ENCODE data around the gene CST7.
"Not testable (repeated sequence)": the region's sequence is repeated elsewhere in the genome, so short reads cannot be mapped to it uniquely, and the experiment has no call there.

The CST7 gene

GRCh38 chr20:25000268-25000801 lies 51.3 kb downstream of the CST7 start:
- H3K36me3 Mint-ChIP-seq (ENCODE audit: low read depth) = peaks cover 6% of the 10 kb centered on the region
- peak; percentile 61 for ATAC-seq
- peak overlapping the region; percentile 23 for H3K27ac Mint-ChIP-seq

DNA sequence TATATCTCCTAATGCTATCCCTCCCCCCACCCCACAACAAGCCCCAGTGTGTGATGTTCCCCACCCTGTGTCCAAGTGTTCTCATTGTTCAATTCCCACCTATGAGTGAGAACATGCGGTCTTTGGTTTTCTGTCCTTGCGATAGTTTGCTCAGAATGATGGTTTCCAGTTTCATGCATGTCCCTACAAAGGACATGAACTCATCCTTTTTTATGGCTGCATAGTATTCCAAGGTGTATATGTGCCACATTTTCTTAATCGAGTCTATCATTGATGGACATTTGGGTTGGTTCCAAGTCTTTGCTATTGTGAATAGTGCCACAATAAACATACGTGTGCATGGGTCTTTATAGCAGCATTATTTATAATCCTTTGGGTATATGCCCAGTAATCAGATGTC lies 52.3 kb downstream of the CST7 start:
- not testable (repeated sequence) for H3K36me3 Mint-ChIP-seq (ENCODE audit: low read depth); H3K9me3 Mint-ChIP-seq; H3K27me3 Mint-ChIP-seq; DNase-seq; ATAC-seq; H3K27ac Mint-ChIP-seq; H3K4me3 Mint-ChIP-seq; H3K4me1 Mint-ChIP-seq

More at GRCh38 chr20:25000268-25000801, 51.3 kb downstream of the CST7 start:
- DNase-seq = no peak
- Mint-ChIP-seq H3K9me3 (no peaks in the 10 kb centered on the region), H3K4me1 (peaks cover 5% of the 10 kb centered on the region), H3K27me3 (no peaks in the 10 kb centered on the region), H3K4me3 (no peak overlapping the region)

DNA sequence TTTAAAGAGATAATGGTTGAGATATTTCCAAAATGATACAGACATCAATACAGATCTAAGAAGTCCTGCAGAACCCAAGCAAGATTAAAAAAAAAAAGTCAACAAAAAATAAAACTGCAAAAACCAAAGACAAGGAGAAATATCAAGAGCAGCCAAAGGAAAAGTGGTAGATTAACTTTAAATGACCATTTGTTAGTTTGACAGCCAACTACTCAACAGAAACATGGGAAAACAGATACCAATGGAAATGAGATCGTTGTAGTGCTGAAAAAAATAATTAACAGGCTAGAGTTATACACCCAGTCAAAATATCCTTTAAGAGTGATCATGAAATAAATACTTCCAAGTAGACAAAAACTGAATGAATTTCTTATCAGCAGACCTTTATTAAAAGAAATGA lies 53.9 kb downstream of the CST7 start:
- H3K27me3 Mint-ChIP-seq = no peaks in the 10 kb centered on the region
- peaks cover 6% of the 10 kb centered on the region for H3K36me3 Mint-ChIP-seq (ENCODE audit: low read depth)
- H3K4me1 Mint-ChIP-seq = peaks cover 5% of the 10 kb centered on the region
- no peaks in the 10 kb centered on the region for H3K9me3 Mint-ChIP-seq
- H3K4me3 Mint-ChIP-seq = no peak overlapping the region
- H3K27ac Mint-ChIP-seq = no peak overlapping the region
- ATAC-seq (no peak), DNase-seq (no peak)

GRCh38 chr20:25005220-25005619 lies 56.2 kb downstream of the CST7 start:
- Mint-ChIP-seq H3K27ac (no peak overlapping the region), H3K9me3 (no peaks in the 10 kb centered on the region), H3K27me3 (no peaks in the 10 kb centered on the region), H3K4me1 (peaks cover 4% of the 10 kb centered on the region), H3K36me3 (ENCODE audit: low read depth) (peaks cover 11% of the 10 kb centered on the region), H3K4me3 (no peak overlapping the region)
- DNase-seq = no peak
- ATAC-seq = no peak

DNA sequence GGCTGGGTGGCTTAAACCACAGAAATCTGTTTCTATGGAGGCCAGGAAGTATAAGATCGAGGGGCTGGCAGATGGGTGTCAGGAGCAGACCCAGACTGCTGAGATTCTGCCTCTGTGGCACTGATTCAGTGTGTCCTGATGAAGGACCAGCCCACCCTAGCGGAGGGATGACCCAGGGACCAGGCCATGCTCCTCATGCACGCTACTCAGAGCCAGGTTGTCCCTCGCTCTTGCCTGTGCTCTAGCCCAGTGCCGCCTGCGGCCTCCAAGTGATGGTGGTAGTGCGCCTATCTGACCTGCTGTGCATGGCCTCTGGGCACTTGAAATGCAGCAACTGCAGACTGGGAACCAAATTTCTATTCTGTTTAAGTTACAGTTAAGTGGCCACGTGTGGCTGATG lies 56.6 kb downstream of the CST7 start:
- Mint-ChIP-seq H3K9me3 (no peaks in the 10 kb centered on the region), H3K4me3 (no peak overlapping the region), H3K4me1 (no peaks in the 10 kb centered on the region), H3K27ac (no peak overlapping the region), H3K27me3 (no peaks in the 10 kb centered on the region), H3K36me3 (ENCODE audit: low read depth) (peaks cover 11% of the 10 kb centered on the region)
- ATAC-seq (no peak), DNase-seq (no peak)

- DNase-seq (no peak), ATAC-seq (no peak)
- H3K9me3 Mint-ChIP-seq = no peaks in the 10 kb centered on the region
- H3K4me3 Mint-ChIP-seq = no peak overlapping the region
- no peaks in the 10 kb centered on the region for H3K4me1 Mint-ChIP-seq
- no peaks in the 10 kb centered on the region for H3K27me3 Mint-ChIP-seq
- peaks cover 11% of the 10 kb centered on the region for H3K36me3 Mint-ChIP-seq (ENCODE audit: low read depth)
- no peak overlapping the region for H3K27ac Mint-ChIP-seq
Measured at GRCh38 chr20:25006431-25007167, 57.5 kb downstream of the CST7 start.

DNA sequence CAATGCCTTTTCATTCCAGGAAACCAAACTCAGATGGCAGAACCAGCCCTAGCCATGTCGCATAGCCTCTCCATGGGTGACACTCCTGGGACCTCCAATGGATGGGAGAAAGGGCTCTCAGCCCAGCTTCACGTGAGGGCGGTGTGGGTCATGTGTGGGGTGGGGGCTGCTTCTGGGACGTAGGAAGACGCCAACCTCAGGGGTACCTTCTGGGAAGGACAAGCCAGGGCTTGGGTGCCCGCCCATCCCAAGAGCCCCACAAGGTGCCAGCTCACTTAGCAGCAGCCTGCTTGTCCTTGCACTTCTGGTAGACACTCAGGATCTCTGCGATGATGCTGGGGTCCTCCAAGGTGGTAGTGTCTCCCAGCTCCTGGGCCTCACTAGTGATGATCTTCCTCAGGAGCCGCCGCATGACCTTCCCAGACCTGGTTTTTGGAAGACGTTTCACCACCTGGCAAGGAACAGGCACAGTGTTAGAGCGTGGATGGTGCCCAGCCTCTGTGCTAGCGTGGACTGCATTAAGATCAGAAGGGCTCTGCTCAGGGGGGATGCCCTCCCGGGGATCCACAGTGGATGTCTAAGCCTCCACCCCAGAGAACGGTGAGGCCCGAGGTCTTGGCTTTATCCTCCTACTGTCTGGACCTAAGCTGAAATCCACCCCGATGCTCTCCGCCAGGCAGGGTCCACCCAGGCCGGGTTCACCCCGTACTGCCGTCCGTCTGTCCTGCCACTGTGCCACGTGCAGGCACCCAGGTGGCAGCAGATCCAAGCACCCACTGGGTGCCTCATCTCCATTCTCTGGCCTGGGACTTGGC lies 58.6 kb downstream of the CST7 start:
- peaks cover 7% of the 10 kb centered on the region for H3K36me3 Mint-ChIP-seq (ENCODE audit: low read depth)
- no peak overlapping the region for H3K4me3 Mint-ChIP-seq
- H3K27ac Mint-ChIP-seq = no peak overlapping the region
- H3K4me1 Mint-ChIP-seq = no peaks in the 10 kb centered on the region
- DNase-seq = no peak
- no peaks in the 10 kb centered on the region for H3K27me3 Mint-ChIP-seq
- no peaks in the 10 kb centered on the region for H3K9me3 Mint-ChIP-seq
- no peak for ATAC-seq

DNA sequence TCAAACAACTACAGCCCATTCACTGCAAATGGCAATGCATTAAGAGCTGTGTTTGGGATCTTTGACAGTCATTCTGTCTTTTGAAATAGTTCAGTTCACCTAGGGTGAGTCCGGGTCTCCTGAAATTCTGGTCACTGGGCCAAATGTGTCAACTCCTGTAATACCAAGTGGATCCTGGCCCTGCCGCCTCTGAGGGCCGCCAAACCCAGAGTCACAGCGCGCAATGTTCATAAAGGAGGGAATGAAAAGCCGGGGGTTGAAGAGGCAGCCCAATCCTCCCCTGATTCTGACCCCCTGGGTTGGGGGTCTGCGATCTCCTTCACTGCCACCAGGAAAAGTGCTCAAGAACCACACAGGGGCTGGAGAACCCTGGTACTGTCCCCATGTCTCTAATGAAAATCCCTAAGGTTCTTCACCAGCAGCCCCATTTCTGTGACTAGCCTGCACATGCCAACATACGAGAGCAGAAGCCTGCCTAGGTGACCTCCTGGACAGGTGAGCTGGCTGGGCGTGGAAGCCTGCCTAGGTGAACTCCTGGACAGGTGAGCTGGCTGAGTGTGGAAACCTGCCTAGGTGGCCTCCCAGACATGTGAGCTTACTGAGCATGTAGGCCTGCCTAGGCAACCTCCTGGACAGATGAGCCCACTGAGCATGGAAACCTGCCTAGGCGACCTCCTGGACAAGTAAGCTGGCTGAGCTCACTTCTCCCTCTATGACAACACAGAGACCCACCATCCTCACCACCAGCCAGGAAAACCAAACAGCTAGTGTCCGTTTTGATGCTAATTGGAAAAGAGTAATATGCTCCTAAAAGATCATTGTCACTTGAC lies 59.5 kb downstream of the CST7 start:
- H3K4me3 Mint-ChIP-seq = no peak overlapping the region
- H3K36me3 Mint-ChIP-seq (ENCODE audit: low read depth) = peaks cover 5% of the 10 kb centered on the region
- H3K4me1 Mint-ChIP-seq = no peaks in the 10 kb centered on the region
- H3K27ac Mint-ChIP-seq = no peak overlapping the region
- H3K27me3 Mint-ChIP-seq = no peaks in the 10 kb centered on the region
- no peak for DNase-seq
- H3K9me3 Mint-ChIP-seq = no peaks in the 10 kb centered on the region
- no peak for ATAC-seq

Data from activated naive CD8-positive, alpha-beta T cell treated with anti-CD3 and anti-CD28 coated beads, Interleukin-2, amount 50 U/mL, for 24 hours (primary cell).